OCI-LY7 (cell line): ENCODE data around the gene PRPSAP2. TPM values are rescaled to one million over a fixed set of nuclear protein-coding genes. Genes with fewer than 3 reads are reported as not detected.

Experiments
- BruUV-seq: library from RNA; stranded (reverse); fragments of 400-500 nt; replicated peaks from 2 replicates; lab custom pipeline; 2021; lab: Mats Ljungman, UMichigan
- CTCF ChIA-PET: fragments of 300-600 bp; sonication (Branson Sonifier 250); formaldehyde crosslinking; loops from one replicate; lab custom pipeline; 2022; ENCODE audit warnings: antibody characterized with exemption; ENCODE audit not compliant: unreplicated experiment; lab: Charles Lee
- POLR2A ChIA-PET: fragments of 300-600 bp; sonication (Branson Sonifier 250); formaldehyde crosslinking; loops from one replicate; lab custom pipeline; 2022; ENCODE audit warnings: antibody characterized with exemption; lab: Charles Lee
- DNase-seq: peaks from one replicate; pipeline ENCODE4 v3.0.0-alpha.2; 2015; ENCODE audit warnings: low spot score
- H2AFZ ChIP-seq: fragments of 200-600 bp; sonication (generic), shearing (Covaris generic); 2 replicates; pipeline ENCODE4 v1.6.1; 2014; ENCODE audit warnings: mild to moderate bottlenecking, antibody characterized with exemption, low read length, moderate library complexity
- H3K27ac ChIP-seq: fragments of 200-600 bp; sonication (generic); 2 replicates; pipeline ENCODE4 v1.5.1; 2014; ENCODE audit warnings: mixed run types, low read depth, mild to moderate bottlenecking, moderate library complexity, low read length, inconsistent platforms; ENCODE audit not compliant: poor library complexity, severe bottlenecking
- H3K36me3 ChIP-seq: fragments of 200-600 bp; sonication (generic); 2 replicates; pipeline ENCODE4 v1.6.1; 2014; ENCODE audit warnings: mild to moderate bottlenecking, antibody characterized with exemption, low read length, moderate library complexity, mixed read lengths; ENCODE audit not compliant: insufficient read depth
- H3K4me1 ChIP-seq: fragments of 200-600 bp; sonication (generic); 2 replicates; pipeline ENCODE4 v1.5.1; 2014; ENCODE audit warnings: mild to moderate bottlenecking, low read length; ENCODE audit not compliant: insufficient read depth, poor library complexity, severe bottlenecking
- H3K4me2 ChIP-seq: fragments of 200-600 bp; sonication (generic); 2 replicates; pipeline ENCODE4 v1.6.1; 2014; ENCODE audit warnings: mild to moderate bottlenecking, low read length
- H3K4me3 ChIP-seq: fragments of 200-600 bp; sonication (generic); 2 replicates; pipeline ENCODE4 v1.5.1; 2014; ENCODE audit warnings: mild to moderate bottlenecking, low read depth, low read length; ENCODE audit not compliant: poor library complexity, severe bottlenecking
- H3K79me2 ChIP-seq: fragments of 200-600 bp; sonication (generic); 2 replicates; pipeline ENCODE4 v1.6.1; 2016; ENCODE audit warnings: low read depth, mild to moderate bottlenecking, low read length, moderate library complexity, mixed read lengths; ENCODE audit not compliant: insufficient read depth
- H3K9me2 ChIP-seq: fragments of 200-600 bp; sonication (generic); 2 replicates; pipeline ENCODE4 v1.6.1; 2016; ENCODE audit warnings: mild to moderate bottlenecking, low read length, mixed read lengths; ENCODE audit not compliant: insufficient read depth
- H3K9me3 ChIP-seq: fragments of 200-600 bp; sonication (generic); 2 replicates; pipeline ENCODE4 v1.6.1; 2014; ENCODE audit warnings: mild to moderate bottlenecking, mixed run types, low read length, mixed read lengths
- H4K20me1 ChIP-seq: fragments of 200-600 bp; sonication (generic); 2 replicates; pipeline ENCODE4 v1.6.1; 2014; ENCODE audit warnings: mild to moderate bottlenecking, antibody characterized with exemption, low read length, moderate library complexity, mixed read lengths; ENCODE audit not compliant: insufficient read depth
- EZH2phosphoT487 ChIP-seq: fragments of 200-600 bp; sonication (generic); IDR thresholded peaks from 2 replicates; pipeline ENCODE4 v1.6.1; 2018; ENCODE audit warnings: low read depth, borderline replicate concordance, mild to moderate bottlenecking, mixed run types, antibody characterized with exemption, low read length, moderate library complexity, mixed read lengths
- intact Hi-C: fragments of 100-400 bp; cut with micrococcal nuclease; formaldehyde crosslinking; loops from one replicate; pipeline ENCODE4 v1.10.0; 2022; ENCODE audit not compliant: unreplicated experiment
- total RNA-seq, 2 experiments: library from RNA; depleted of rRNA in 1 of 2; stranded (reverse); fragments of >200 nt in 1 of 2; shearing (Covaris generic) in 1 of 2; gene quantifications; 2 replicates each; pipeline ENCODE4 v1.2.3, GENCODE V29; 2014 to 2022
- TF ChIP-seq, protein P1 (sequence below): fragments of 200-600 bp; sonication (generic); conservative IDR thresholded peaks from 2 replicates; pipeline ENCODE4 v1.5.1; 2014; ENCODE audit warnings: mild to moderate bottlenecking, antibody characterized with exemption, low read length, moderate library complexity, mixed read lengths

Gene PRPSAP2
- total RNA-seq, 2 experiments from 2014 or later, result 59.3 to 90.2 TPM

GRCh38 chr17:18933102-18934058 lies 75.4 kb downstream of the PRPSAP2 start:
- Histone ChIP-seq H3K79me2 (no peaks in the 10 kb centered on the region), H3K9me2 (no peaks in the 10 kb centered on the region), H3K36me3 (peaks cover 33% of the 10 kb centered on the region), H3K9me3 (no peaks in the 10 kb centered on the region), H3K27ac (no peak overlapping the region), H3K4me1 (no peaks in the 10 kb centered on the region), H4K20me1 (no peaks in the 10 kb centered on the region), H2AFZ (no peak overlapping the region), H3K4me3 (no peak overlapping the region), H3K4me2 (no peak overlapping the region)
- DNase-seq, result no peak
- BruUV-seq, result no TSS peak
- ChIA-PET CTCF (no interaction called here), POLR2A (interaction anchor here (1.1 kb wide), 1 partner anchor 10 kb away, joined by 3 read pairs; no protein-coding TSS in a partner anchor)
- intact Hi-C loops, result loop anchor here (10.0 kb wide), 1 partner anchor 71 kb away; the partner anchor contains the start of gene FAM83G
- TF ChIP-seq, protein P1, sequence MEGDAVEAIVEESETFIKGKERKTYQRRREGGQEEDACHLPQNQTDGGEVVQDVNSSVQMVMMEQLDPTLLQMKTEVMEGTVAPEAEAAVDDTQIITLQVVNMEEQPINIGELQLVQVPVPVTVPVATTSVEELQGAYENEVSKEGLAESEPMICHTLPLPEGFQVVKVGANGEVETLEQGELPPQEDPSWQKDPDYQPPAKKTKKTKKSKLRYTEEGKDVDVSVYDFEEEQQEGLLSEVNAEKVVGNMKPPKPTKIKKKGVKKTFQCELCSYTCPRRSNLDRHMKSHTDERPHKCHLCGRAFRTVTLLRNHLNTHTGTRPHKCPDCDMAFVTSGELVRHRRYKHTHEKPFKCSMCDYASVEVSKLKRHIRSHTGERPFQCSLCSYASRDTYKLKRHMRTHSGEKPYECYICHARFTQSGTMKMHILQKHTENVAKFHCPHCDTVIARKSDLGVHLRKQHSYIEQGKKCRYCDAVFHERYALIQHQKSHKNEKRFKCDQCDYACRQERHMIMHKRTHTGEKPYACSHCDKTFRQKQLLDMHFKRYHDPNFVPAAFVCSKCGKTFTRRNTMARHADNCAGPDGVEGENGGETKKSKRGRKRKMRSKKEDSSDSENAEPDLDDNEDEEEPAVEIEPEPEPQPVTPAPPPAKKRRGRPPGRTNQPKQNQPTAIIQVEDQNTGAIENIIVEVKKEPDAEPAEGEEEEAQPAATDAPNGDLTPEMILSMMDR, result no peak
- no peak for TF ChIP-seq EZH2phosphoT487

DNA sequence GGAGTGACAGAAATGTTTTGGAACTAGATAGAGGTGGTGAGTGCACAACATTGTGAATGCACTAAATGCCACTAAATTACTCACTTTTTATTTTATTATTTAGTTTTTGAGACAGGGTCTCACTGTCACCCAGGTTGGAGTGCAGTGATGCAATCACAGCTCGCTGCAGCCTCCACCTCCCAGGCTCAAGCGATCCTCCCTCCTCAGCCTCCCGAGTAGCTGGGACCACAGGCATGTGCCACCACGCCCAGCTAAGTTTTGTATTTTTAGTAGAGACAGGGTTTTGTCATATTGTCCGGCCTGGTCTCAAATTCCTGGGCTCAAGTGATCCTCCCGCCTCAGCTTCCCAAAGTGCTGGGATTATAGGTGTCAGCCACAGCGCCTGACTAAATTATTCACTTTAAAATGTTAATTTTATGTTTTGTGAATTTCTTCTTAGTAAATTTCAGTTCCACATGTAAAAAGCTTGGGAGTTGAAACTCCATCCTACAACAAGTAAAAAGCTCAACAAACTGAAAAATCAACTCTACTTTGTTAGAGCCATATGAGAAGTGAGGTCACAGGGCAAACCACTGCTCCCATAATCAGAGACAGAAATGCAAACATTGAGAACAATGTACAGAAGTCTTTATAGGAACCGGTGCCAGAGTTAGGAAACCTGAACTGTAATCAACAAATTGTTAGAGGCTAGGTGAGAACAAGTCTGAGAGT lies 80.2 kb downstream of the PRPSAP2 start:
- CTCF ChIA-PET, result no interaction called here
- DNase-seq, result no peak
- TF ChIP-seq EZH2phosphoT487, result no peak
- TF ChIP-seq, protein P1, result no peak
- H3K79me2 ChIP-seq, result no peaks in the 10 kb centered on the region
- no peaks in the 10 kb centered on the region for H4K20me1 ChIP-seq
- no peak overlapping the region for H3K4me2 ChIP-seq
- no peaks in the 10 kb centered on the region for H3K9me3 ChIP-seq
- no peak overlapping the region for H3K27ac ChIP-seq
- H3K4me3 ChIP-seq, result no peak overlapping the region
- intact Hi-C loops, result loop anchor here (10.0 kb wide), 1 partner anchor 67 kb away; the partner anchor contains the start of gene FAM83G
- no peaks in the 10 kb centered on the region for H3K4me1 ChIP-seq
- POLR2A ChIA-PET, result interaction anchor here (0.9 to 1.1 kb wide), 2 partner anchors 12 to 17 kb away, joined by 3 to 4 read pairs; no protein-coding TSS in a partner anchor
- no TSS peak for BruUV-seq
- H2AFZ ChIP-seq, result no peak overlapping the region
- no peaks in the 10 kb centered on the region for H3K36me3 ChIP-seq
- no peaks in the 10 kb centered on the region for H3K9me2 ChIP-seq
